CD4-positive, alpha-beta T cell (primary cell): Measurements from ENCODE around the gene CDC123. TPM values are rescaled to one million over a fixed set of nuclear protein-coding genes. Genes with fewer than 3 reads are reported as not detected.

Source experiments
- ATAC-seq: fragments of 200-7000 bp; cut with Tn5 transposase; one replicate; pipeline ENCODE4 v1.10.0; 2022; ENCODE audit warnings: mild to moderate bottlenecking; ENCODE audit not compliant: poor library complexity
- CTCF ChIA-PET: fragments of 350-600 bp; sonication (Branson Sonifier 250); formaldehyde crosslinking; loops from one replicate; lab custom pipeline; 2021; ENCODE audit warnings: antibody characterized with exemption, inconsistent platforms; lab: Charles Lee
- POLR2A ChIA-PET: fragments of 350-600 bp; sonication (Branson Sonifier 250); formaldehyde crosslinking; loops from one replicate; lab custom pipeline; 2021; ENCODE audit warnings: antibody characterized with exemption, inconsistent platforms; lab: Charles Lee
- DNase-seq, 14 experiments: peaks; one replicate each; pipeline ENCODE4 v3.0.0-alpha.2; 2013 to 2020; ENCODE audit warnings: mixed read lengths in 2 of 14
- H3K27ac ChIP-seq, 2 donors: one replicate each; pipeline versions ENCODE4 v1.5.1 to v1.7.0; 2013; ENCODE audit warnings: low read length in 2 of 2, low read depth in 1 of 2, mild to moderate bottlenecking in 1 of 2
- H3K27me3 ChIP-seq, 2 experiments: 1 replicate in 1 of 2; 2 replicates in 1 of 2; pipeline versions ENCODE4 v1.6.1 to v1.7.0; 2013; ENCODE audit warnings: low read length in 2 of 2, control low read depth in 1 of 2, mild to moderate bottlenecking in 1 of 2, moderate library complexity in 1 of 2; ENCODE audit not compliant: insufficient read depth in 2 of 2, control insufficient read depth in 1 of 2
- H3K36me3 ChIP-seq: one replicate; pipeline ENCODE4 v1.6.1; 2013; ENCODE audit warnings: low read length, control low read depth; ENCODE audit not compliant: insufficient read depth
- H3K4me1 ChIP-seq: one replicate; pipeline ENCODE4 v1.6.1; 2013; ENCODE audit warnings: low read length, control low read depth; ENCODE audit not compliant: insufficient read depth
- H3K4me3 ChIP-seq: one replicate; pipeline ENCODE4 v1.5.1; 2013; ENCODE audit warnings: mild to moderate bottlenecking, low read length, moderate library complexity
- H3K9me3 ChIP-seq, 2 experiments: 1 replicate in 1 of 2; 2 replicates in 1 of 2; pipeline versions ENCODE4 v1.6.1 to v1.7.0; 2013; ENCODE audit warnings: low read length in 2 of 2, mild to moderate bottlenecking in 2 of 2, control low read depth in 1 of 2, moderate library complexity in 1 of 2; ENCODE audit not compliant: control insufficient read depth in 1 of 2, insufficient read depth in 1 of 2
- H3K27ac Mint-ChIP-seq: one replicate; pipeline ENCODE4 v1.8.0; 2020; ENCODE audit warnings: mixed read lengths
- H3K27me3 Mint-ChIP-seq: one replicate; pipeline ENCODE4 v1.8.0; 2021; ENCODE audit warnings: mixed read lengths
- H3K36me3 Mint-ChIP-seq: one replicate; pipeline ENCODE4 v1.8.0; 2021; ENCODE audit warnings: low read depth, mixed read lengths
- H3K4me1 Mint-ChIP-seq: one replicate; pipeline ENCODE4 v1.8.0; 2021; ENCODE audit warnings: low read depth, mixed read lengths
- H3K4me3 Mint-ChIP-seq: one replicate; pipeline ENCODE4 v1.8.0; 2020; ENCODE audit warnings: mild to moderate bottlenecking, mixed read lengths
- H3K9me3 Mint-ChIP-seq: one replicate; pipeline ENCODE4 v1.8.0; 2020; ENCODE audit warnings: mixed read lengths
- intact Hi-C, 2 experiments: fragments of 100-400 bp; cut with DNase I in 1 of 2; cut with micrococcal nuclease in 1 of 2; formaldehyde crosslinking; loops; one replicate each; pipeline versions ENCODE4 v1.15.1 to v1.9.0; 2023 to 2025; cut with DNase I, micrococcal nuclease
- total RNA-seq, 174 experiments: library from RNA in 2 of 174; stranded (reverse) in 2 of 174; gene quantifications; one replicate each; pipeline ENCODE4 v1.2.3 and lab custom pipeline; 2021 to 2026
- TF ChIP-seq, protein P1 (sequence below): fragments of 200-600 bp; IDR thresholded peaks from one replicate; pipeline ENCODE4 v1.8.0; 2022; ENCODE audit warnings: antibody characterized with exemption, mild to moderate bottlenecking

Gene CDC123
- total RNA-seq, 2 experiments from 2014 or later = 34.7 to 40.5 TPM

DNA sequence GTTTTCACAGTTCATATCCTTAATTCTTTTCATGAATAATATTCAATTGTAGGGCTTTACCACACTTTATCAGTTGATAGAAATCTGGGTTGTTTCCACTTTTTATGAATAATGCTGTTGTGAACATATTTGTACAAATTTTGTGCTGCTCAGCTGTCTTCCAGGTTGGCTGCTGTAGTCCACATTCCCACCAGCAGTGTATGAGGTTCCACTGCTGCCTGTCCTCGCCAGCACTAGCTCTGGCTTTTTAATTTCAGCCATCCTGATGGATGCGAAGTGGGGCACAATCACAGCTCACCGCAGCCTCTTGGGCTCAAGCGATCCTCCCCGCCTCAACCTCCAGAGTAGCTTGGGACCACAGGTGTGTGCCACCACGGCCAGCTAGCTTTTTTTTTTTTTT, 33.1 kb upstream of the CDC123 start:
- DNase-seq = no peak
- Histone ChIP-seq H3K36me3 (peaks cover 72% of the 10 kb centered on the region), H3K4me1 (no peaks in the 10 kb centered on the region), H3K9me3 (no peaks in the 10 kb centered on the region), H3K27me3 (no peaks in the 10 kb centered on the region), H3K27ac (no peak overlapping the region), H3K4me3 (no peak overlapping the region)
- intact Hi-C loops = no loop called here
- Mint-ChIP-seq H3K9me3 (no peaks in the 10 kb centered on the region), H3K4me3 (no peak overlapping the region), H3K4me1 (no peaks in the 10 kb centered on the region), H3K36me3 (peaks cover 75% of the 10 kb centered on the region), H3K27ac (no peak overlapping the region), H3K27me3 (no peaks in the 10 kb centered on the region)
- TF ChIP-seq, protein P1, sequence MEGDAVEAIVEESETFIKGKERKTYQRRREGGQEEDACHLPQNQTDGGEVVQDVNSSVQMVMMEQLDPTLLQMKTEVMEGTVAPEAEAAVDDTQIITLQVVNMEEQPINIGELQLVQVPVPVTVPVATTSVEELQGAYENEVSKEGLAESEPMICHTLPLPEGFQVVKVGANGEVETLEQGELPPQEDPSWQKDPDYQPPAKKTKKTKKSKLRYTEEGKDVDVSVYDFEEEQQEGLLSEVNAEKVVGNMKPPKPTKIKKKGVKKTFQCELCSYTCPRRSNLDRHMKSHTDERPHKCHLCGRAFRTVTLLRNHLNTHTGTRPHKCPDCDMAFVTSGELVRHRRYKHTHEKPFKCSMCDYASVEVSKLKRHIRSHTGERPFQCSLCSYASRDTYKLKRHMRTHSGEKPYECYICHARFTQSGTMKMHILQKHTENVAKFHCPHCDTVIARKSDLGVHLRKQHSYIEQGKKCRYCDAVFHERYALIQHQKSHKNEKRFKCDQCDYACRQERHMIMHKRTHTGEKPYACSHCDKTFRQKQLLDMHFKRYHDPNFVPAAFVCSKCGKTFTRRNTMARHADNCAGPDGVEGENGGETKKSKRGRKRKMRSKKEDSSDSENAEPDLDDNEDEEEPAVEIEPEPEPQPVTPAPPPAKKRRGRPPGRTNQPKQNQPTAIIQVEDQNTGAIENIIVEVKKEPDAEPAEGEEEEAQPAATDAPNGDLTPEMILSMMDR = no peak
- ATAC-seq = no peak
- POLR2A ChIA-PET = interaction anchor here (0.5 kb wide), 1 partner anchor 29 kb away, joined by 3 read pairs; no protein-coding TSS in a partner anchor
- CTCF ChIA-PET = no interaction called here

DNA sequence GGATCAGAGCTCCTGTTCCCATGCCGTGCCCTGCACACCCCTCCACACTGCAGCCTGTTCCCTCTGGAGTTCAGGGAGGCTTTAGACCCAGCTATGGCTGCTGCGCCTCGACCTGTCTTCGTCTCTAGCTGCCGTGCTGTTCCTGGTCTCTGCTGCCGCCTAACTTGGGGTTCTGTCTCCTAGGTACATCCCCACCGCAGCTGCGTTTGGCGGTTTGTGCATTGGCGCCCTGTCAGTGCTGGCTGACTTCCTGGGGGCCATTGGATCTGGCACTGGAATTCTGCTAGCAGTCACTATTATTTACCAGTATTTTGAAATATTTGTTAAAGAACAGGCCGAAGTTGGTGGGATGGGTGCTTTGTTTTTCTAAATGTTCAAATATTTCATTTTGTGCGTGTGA, 31.9 kb upstream of the CDC123 start:
- ChIA-PET CTCF (interaction anchor here (0.6 kb wide), 1 partner anchor 217 kb away, joined by 3 read pairs; no protein-coding TSS in a partner anchor), POLR2A (interaction anchor here (1.1 kb wide), 1 partner anchor 32 kb away, joined by 3 read pairs; the partner anchor contains the start of genes CDC123 and NUDT5)
- H3K9me3 Mint-ChIP-seq = no peaks in the 10 kb centered on the region
- H3K27ac Mint-ChIP-seq = no peak overlapping the region
- H3K27ac ChIP-seq = no peak overlapping the region
- H3K9me3 ChIP-seq = no peaks in the 10 kb centered on the region
- H3K36me3 Mint-ChIP-seq = peaks cover 78% of the 10 kb centered on the region
- no peaks in the 10 kb centered on the region for H3K4me1 ChIP-seq
- no peak overlapping the region for H3K4me3 Mint-ChIP-seq
- intact Hi-C loops = no loop called here
- H3K4me3 ChIP-seq = no peak overlapping the region
- H3K27me3 ChIP-seq = no peaks in the 10 kb centered on the region
- H3K27me3 Mint-ChIP-seq = no peaks in the 10 kb centered on the region
- peaks cover 71% of the 10 kb centered on the region for H3K36me3 ChIP-seq
- ATAC-seq (no peak), DNase-seq (no peak)
- TF ChIP-seq, protein P1 = no peak
- no peaks in the 10 kb centered on the region for H3K4me1 Mint-ChIP-seq

DNA sequence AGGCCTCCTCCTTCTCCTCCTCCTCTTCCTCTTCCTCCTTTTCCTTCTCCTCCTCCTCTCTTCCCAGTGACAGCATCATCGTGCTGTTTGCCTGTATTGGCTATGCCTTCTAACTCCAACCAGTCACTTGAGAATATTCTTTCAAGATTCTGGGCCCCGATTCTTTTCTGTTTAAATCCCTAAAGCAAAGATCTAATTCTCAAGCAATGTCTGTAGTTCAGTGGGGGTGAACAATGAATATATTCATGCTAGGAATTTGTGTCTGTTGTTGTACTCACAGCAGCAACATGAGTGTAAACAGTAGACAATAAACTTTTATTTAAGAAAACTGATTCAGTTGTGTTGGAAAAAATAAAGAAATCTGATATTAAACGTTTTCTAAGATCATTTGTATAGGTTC, 31.0 kb upstream of the CDC123 start:
- no peaks in the 10 kb centered on the region for H3K27me3 Mint-ChIP-seq
- H3K4me1 Mint-ChIP-seq = no peaks in the 10 kb centered on the region
- H3K36me3 Mint-ChIP-seq = peaks cover 82% of the 10 kb centered on the region
- ChIA-PET POLR2A (interaction anchor here (1.1 kb wide), 1 partner anchor 31 kb away, joined by 3 read pairs; the partner anchor contains the start of genes CDC123 and NUDT5), CTCF (no interaction called here)
- Histone ChIP-seq H3K27ac (no peak overlapping the region), H3K4me3 (no peak overlapping the region), H3K9me3 (no peaks in the 10 kb centered on the region), H3K36me3 (peaks cover 77% of the 10 kb centered on the region), H3K4me1 (no peaks in the 10 kb centered on the region), H3K27me3 (no peaks in the 10 kb centered on the region)
- intact Hi-C loops = no loop called here
- H3K9me3 Mint-ChIP-seq = no peaks in the 10 kb centered on the region
- DNase-seq (no peak), ATAC-seq (no peak)
- peak overlapping the region; percentile 11 for H3K27ac Mint-ChIP-seq
- no peak overlapping the region for H3K4me3 Mint-ChIP-seq
- TF ChIP-seq, protein P1 = no peak
